Measurements from ENCODE around the gene GRB10.
A peak's percentile ranks its signal among the peaks of the same experiment; 100 is the strongest.
"Not testable (repeated sequence)": the region's sequence is repeated elsewhere in the genome, so short reads cannot be mapped to it uniquely, and the experiment has no call there.

Gene GRB10

DNA sequence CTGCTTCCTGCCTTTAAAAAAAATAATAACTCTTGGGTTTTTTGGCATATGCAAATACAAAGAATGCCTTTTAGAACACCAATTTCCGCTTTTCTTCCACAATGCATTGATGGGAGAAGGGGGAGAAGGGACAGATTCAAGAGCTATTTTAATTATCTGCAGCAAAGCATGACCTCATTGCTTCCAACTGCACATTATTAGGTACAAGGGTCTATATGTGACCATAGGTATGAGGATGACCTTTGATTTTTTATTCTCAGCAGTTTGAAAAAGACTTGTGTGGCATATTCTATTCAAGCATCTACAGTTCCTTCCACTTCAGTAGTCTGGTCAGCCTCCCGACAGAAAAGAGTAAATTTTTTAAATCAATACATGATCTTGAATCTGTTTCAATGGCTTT lies 39.7 kb downstream of the GRB10 start:
- no peak for DNase-seq (ENCODE audit: low spot score)

DNA sequence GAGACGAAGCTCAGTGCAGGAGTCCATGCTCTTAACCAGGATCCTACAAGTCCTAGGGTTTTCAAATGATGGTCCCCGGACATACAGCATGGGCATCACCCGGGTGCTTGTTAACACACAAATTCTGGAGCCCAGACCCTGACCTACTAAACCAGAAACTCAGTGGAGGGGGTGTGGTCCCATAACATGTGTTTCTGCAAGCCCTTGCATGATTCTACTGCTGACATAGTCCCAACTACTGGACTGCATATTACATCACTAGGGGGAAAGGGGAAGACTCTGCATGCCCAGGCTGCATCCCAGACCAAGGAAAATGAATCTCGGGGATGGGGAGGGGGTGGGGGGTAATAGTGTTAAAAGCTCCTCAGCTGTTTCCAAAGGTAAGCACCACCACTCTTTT lies 40.3 kb downstream of the GRB10 start:
- no peak for DNase-seq (ENCODE audit: low spot score)

DNA sequence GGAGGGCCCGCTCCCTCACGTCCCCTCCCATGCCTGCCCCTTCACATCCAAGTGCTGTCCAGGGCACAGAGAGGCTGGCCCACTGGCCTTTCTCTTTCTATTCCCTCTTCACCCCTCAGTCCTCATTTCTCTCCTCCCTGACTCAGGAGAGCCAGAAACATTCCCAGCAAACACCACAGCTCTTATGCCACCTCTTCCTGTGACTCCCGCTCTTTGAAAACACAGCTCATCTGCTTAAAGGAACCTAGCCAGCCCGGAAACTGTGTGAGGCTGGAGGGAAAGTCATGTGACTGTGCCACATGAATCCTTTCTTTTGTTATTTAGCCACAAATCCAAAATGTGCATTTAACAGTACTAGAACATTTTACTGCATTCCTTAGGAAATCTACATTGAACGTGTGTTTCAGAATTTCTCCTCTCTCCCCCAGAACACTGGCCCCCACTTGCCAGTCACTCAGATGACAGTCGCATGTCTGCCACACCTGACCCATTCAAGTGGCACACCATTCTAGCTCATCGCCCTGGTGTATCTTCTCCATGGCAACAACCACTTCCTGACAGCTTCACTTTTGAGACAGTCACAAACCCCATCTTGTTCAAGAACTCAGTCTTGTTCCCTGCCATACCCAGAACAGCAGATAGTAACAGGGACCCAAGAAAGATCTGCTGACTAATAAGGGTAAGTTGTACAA lies 42.8 kb downstream of the GRB10 start:
- DNase-seq (ENCODE audit: low spot score), result peak; percentile 46

DNA sequence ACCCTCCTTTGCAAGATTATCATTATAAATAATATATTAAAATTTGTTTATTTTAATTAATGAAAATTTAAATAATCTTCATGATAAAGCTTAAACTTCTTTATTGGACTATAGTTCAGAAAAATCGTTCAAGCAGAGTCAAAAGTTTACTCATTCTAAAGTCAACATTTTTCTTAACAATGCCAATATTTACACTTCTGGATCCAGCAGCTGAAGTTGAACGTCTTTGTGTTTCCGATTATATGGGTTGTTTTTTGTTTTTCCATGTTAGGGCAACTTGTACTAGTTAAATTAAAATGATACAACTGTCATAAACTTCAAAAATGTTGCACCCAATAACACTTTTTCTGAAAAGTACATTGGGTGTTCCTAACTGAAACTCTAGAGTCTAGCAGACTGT lies 43.8 kb downstream of the GRB10 start:
- DNase-seq (ENCODE audit: low spot score), result no peak

DNA sequence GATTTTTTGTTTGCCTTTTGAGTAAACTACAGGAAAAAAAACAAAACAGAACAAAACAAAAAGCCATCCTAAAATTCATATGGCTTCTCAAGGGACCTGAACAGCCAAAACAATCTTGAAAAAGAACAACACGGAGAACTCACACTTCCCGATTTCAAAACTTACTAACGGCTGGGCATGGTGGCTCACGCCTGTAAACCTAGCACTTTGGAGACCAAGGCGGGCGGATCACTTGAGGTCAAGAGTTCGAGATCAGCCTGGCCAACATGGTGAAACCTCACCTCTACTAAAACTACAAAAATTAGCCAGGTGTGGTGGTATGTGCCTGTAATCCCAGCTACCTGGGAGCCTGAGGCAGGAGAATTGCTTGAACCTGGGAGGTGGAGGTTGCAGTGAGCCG lies 46.9 kb downstream of the GRB10 start:
- DNase-seq (ENCODE audit: low spot score), result not testable (repeated sequence)

DNA sequence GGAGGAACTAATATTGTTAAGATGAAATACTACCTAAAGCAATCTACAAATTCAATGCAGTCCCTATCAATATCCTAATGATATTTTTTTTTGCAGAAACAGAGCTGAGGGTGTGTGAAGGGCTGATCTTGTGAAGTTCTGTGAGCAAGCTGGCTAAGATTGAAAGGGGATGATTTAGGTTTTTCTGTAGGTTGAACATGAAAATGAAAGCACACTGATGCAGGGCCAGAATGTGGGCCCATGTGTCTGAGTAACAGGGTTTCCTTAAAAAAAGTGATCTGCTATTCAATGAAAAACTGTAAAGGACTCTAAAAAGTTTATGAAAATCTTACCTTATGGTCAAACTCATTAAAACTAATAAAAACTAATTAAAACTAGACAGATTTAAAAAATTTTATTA lies 47.4 kb downstream of the GRB10 start:
- DNase-seq (ENCODE audit: low spot score), result no peak

DNA sequence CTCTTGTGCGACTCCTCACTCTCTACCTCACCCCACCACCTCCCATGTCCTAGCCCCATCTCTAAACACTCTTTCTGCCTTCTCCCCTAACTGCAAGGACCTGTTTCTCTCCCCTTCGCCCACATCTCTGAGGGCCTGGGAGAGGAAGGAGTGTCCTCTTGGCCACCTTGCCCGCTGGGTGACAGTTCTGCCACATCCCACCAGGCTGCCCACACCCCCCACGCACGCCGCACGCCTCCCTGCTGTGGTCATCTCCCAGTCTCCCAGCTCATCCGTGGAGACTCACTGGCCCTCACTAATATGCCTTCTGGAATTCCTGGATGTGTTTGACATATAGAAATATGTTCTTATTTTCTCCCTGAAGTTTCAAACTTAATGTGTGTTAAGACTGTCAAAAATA lies 48.5 kb downstream of the GRB10 start:
- no peak for DNase-seq (ENCODE audit: low spot score)

DNA sequence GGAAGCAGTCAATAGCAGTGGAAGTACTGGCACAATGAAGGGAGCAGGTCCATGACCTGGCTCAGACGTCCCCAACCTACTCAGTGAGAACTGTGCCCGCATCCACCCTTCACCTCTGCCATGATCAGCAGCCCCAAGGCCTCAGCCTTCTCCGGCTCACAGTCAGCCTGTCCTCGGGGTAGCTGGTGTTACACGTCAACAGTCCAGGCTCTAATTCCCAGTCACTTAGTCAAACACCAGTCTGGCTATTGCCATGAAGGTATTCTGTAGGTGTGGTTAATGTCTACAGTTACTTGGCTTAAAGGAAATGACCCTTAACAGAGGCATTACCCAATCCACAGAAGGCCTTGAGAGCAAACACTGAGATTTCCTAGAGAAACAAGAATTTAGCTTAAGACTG lies 49.1 kb downstream of the GRB10 start:
- DNase-seq (ENCODE audit: low spot score), result no peak

DNA sequence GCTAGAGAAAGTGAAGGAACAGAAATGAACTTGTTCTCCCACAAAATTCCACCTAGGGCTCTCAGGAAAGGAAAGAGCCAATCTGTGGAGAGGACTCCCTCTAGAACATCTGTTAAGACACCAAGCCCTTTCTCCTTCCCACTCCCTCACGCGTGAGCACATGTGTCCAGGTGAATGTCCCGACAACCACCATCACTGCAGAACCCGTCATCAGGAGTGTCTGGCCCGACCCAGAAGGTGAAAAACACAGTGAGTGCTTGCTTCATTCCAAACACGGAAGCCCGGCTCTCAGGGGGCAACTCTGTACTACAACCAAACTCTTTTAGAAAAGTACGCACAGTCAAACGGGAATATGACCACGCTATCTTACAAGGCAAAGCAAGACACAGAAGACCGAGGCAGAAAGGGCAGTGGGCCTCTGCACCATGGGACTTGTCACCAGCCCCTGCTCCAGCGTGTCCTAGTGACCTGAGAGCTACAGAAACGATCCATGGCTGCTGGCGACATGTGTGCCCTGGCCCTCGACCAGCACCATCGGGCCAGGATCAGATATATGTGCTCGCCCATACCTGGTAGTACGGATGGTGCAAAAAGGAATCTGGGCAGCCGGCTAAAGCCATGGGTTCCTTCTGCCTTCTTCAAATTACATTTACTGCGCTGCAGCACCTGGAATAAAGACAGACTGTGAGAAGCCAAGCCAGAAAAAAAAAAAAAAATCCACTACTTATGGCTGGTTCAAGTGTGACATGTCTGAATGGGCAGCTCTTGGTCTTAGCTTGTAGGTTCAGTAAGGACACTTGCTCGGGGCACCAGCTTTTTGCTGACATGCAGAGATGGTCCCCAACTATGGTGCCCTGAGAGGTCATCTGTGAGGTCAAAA lies 50.8 kb downstream of the GRB10 start:
- DNase-seq (ENCODE audit: low spot score), result no peak

DNA sequence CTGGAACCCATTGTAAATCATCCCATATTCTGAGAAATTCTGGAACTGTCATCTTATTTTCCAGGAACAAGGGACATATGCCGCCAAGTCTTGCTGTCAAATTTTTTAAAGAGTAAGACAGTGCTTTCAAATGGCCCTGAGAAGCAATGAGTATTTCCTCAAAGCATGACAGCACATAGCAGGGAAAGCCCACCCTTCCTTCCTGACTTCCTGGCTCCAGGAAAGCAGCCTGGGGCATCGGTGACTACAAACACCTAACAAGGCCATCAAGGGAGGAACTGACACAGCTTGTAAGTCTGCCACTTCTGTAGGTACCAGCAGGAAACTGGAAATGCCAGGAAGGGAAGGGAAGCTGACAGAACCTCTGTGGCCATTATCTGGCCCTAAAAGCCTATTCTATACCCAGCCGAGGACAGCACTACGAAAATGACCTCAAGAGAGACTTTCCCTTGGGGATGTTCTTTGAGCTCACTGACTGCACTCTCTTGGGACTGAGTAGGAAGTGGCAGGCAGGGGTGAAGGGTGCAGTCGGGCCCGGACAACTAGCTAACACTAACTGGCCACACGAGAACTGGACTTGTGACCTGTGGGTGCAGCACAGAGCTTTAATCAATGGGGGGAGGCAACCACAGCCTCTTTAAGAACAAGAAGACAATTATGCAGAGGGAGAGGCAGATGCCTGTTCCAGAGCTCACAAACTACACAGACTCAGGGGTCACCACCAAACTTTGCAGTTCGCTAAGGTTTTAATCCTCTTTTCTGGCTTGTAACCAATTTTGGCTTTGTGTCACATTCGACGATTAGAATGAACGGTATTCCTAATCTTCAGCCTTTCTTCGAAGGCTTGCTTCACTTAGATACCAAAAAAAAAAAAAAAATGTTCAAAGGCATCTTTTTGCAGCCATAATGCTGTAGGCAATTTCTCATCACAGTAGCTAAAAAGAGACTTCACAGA lies 52.0 kb downstream of the GRB10 start:
- DNase-seq (ENCODE audit: low spot score), result no peak

DNA sequence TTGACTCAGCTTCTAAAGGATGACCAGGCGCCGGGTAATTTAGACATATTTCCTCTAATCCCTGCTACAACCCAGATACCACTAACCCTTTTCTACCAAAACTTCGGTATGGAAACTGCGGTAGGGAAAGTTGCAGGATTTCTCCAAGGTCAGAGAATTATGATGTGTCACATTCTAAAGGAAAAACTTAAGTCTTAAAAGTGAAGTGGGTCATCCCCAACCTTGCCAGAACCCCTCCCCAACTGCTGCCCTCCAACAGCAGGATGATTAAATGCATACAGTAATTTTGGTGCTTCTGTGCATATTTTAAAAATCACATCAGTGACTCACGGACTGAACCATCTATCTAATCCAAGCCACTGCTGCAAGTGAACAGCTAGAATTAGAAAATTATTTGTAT lies 52.7 kb downstream of the GRB10 start:
- DNase-seq (ENCODE audit: low spot score), result no peak

DNA sequence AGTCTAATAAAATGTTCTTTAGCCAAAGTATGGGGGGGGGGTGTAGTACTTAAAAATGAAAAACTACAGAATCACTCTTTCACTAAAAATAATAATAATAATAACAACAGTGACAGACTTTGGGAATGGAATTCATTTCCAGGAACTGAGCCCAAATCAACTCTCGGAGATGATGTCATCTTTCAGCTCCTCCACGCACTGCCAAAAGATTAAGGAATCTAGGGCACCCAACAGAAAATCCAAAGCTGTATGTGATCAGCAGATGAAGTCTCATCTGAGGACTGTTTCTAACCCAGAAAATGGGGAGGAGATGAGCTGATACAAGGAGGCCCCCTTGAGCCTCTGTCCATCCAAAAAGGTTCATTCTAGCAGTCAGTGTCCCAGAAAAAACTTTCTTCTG lies 54.5 kb downstream of the GRB10 start:
- peak; percentile 24 for DNase-seq (ENCODE audit: low spot score)

DNA sequence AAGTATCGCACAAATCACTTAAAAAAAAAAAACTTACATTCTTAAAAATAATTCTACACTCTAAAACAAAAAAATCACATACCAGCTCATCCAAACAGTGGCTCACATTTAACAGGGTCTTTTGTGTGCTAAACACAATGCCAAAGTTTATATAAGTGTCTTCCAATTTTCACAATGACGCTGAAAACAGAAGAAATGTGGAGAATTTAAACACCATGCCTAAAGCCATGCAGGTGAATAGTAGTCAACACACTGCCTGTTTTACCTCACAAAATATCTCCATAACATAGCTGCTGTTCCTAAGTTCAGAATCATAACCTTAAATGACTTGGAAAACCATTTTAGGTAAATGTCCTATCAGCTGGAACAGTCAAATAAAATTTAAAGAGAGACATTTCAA lies 55.0 kb downstream of the GRB10 start:
- no peak for DNase-seq (ENCODE audit: low spot score)

DNA sequence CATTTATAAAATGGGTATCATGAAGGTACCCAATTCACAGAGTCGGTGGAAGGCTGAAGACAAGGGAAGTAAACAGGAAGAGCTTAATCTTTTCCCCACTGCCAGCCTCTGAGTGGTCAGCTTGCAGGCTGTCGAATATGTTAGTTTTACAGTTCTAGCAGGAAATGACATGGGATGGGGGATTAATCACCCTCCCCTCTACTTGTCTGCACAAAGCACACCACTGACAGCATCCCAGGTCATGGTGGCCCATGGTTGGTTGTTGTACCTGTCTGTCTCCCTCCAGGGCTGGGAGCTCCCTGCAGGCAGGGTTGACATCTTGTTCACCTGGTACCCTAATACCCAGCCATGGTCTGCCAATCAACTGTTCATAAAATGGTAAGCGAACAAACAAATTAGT lies 55.6 kb downstream of the GRB10 start:
- no peak for DNase-seq (ENCODE audit: low spot score)

DNA sequence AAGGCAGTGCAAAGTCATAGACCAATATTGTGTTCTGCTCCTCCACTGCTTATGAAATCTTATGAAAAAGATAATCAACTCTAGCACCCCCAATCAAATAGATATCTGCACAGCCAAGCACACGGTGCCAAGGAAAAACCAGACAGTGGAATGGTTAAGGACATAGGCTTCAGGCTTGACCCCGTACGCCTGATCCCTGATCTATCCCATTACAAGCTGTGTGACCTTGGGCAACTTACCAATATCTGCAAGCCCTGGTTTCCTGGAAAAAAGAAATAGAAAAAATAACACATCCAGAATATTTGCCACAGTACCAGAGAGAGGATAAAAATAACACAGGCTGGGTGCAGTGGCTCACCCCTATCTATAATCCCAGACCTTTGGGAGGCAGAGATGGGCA lies 56.9 kb downstream of the GRB10 start:
- no peak for DNase-seq (ENCODE audit: low spot score)

DNA sequence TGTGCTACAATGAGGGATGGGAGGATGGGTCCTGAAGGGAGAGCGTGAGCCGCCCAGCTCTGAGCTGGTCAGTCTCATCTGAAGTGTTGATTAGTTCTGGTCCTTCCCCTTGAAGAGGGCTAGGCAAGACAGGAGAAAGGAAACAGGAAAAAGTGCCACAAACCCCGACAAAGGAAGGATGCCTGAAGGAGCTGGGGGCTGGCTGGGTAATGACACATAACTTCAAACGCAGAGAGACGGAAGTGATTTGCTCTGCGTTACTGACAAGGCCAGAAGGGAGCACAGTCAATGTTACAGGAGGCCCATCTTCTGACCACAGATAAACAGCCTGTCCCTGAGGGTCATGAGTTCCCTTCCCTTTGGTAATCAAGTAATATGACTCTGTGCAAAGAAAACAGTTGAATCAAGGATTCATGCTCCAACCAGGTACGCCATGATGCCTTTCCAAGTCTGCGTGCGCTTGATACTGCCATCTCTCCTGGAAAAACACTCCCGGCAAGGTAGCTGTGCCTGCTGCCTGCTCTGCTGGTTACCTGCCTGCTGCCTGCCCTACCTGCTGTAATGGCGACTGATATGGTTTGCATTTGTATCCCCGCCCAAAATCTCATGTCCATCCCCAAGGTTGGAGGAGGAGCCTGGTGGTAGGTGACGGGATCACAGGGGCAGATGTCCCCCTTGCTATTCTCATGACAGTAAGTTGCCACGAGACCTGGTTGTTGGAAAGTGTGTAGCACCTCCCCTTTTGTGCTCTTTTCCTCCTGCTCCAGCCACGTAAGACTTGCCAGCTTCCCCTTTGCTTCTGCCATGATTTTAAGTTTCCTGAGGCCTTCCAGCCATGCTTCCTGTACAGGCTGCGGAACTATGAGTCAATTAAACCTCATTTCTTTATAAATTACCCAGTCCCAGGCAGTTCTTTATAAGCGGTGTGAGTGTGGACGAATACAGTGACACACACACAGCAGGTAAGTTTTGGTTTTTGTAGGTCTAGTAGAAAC lies 57.9 kb downstream of the GRB10 start:
- no peak for DNase-seq (ENCODE audit: low spot score)

DNA sequence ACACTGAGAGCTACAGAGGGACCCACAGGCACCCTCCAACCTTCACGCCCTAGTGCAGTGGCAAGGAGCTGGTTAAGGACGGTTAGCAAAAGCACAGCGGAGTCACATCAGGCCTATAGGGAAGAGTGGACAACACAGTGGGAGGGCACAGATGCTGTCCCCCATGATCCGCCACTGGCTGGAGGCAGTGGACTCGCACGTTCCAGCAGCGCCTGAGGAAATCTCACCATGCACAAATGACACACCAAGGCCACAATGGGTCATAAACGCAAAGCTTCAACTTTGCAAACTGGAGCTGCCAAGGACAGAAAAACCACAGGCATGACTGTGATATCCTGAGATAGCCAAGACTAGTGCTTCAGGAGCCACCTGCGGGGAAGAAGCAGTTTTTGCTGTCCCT lies 58.8 kb downstream of the GRB10 start:
- DNase-seq (ENCODE audit: low spot score), result no peak

DNA sequence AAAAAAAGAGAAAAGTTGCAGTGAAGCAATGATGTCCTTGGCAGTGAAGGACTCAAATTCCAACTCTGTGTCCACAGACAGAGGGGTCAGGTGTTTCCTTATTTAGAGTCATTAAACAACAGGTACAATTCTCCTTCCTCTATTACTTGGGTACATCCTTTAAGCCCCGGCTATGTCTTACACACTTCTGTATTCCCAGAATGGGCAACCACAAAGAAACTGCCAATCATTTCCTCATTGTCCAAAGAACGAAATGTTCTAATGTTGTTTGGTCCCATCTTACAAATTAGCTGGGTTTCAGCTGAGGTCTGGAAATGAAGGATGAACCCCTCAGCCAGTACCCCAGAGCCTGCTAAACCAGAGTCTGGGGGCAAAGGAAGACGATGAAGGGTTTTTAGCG lies 59.5 kb downstream of the GRB10 start:
- DNase-seq (ENCODE audit: low spot score), result no peak

DNA sequence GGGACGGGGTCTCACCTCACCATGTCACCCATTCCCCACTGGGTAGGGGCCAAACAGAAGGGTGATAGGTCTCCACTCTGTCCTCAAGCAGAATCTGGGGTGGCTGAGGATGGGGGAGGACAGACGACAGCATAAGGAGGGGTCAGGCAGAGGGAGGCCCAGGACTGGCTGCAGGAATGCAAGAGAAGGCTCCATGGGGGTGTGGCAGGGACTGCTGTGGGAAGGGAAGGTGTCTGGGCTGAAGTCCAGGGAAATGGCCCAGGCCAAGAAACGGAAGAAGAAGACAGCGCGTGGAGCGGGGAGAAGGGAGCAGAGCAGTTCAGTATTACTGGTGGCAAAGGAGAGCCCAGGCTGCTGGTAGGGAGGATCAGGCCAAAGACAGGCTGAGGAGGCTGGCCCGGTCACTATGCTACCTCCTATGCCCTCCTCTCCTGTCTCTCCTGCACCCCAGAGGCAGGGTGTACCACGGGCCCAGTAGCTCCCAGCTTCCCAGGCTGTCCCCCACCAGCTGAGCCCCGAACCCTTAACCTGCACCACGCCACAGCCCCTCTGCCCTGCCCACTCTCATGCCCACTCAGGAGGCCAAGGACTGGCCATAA lies 60.9 kb downstream of the GRB10 start:
- no peak for DNase-seq (ENCODE audit: low spot score)

DNA sequence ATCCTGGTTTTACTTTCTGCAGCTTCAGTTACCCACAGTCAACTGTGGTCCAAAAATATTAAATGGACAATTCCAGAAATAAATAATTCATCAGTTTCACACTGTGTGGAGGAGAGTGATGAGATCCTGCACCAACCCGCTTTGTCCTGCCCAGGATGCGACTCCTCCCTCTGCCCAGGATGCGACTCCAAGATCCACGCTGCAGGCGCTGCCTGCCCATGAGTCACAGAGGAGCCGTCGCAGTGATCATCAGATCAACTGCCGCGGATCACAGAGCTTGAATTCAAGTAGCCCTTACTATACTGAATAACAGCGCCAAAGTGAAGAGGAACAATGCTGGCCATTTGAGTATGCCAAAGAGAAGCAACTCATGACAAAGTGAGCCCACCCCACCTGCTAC lies 61.5 kb downstream of the GRB10 start:
- no peak for DNase-seq (ENCODE audit: low spot score)

DNA sequence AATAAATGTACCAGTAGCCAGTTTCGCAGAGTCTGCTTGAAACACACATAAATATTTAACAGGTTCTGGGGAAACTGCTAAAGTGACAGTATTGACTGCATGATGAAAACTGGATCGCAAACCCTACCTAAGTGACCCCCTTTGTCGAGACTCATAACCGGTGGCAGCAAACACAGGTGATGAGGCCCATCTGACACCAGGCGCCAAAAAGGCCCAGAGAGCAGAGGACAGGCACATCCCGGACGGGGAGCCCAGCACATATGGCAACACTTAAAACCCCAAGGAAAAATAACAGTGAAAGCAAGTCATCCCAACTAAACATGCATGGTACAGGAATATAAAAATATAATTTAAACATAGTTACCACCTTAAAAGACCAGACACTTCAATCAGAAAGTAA lies 62.4 kb downstream of the GRB10 start:
- no peak for DNase-seq (ENCODE audit: low spot score)
